Loucy (cell line): Measurements from ENCODE around the gene IFT52.

Experiments used
- EZH2phosphoT487 ChIP-seq: fragments of 200-600 bp; IDR thresholded peaks from 2 replicates; pipeline ENCODE4 v1.6.1; 2018; ENCODE audit warnings: antibody characterized with exemption, mild to moderate bottlenecking, moderate library complexity, borderline replicate concordance
- TF ChIP-seq, protein P1 (sequence below): fragments of 200-600 bp; sonication (generic); conservative IDR thresholded peaks from 2 replicates; pipeline ENCODE4 v1.5.1; 2014; ENCODE audit warnings: mild to moderate bottlenecking, antibody characterized with exemption, low read length

DNA sequence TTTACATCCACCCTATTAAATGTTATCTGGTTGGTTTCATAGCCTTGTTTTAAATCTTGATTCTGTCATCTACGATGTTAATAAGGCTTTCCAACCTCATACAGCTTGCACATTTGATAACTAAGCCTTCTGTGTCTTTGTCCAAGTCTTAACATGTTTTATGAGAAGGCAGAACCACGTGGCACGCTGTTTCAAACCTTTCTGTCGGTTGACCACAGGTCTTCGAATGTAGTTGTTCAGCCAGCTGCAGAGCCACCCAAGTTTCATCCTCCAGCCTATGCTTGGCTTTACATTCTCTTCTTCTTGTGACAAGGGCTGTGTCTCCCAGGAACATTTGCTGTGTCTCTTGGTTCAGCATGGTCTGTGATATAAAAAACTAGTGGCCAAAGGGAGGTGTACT, 47.6 kb upstream of the IFT52 start:
- TF ChIP-seq, protein P1, sequence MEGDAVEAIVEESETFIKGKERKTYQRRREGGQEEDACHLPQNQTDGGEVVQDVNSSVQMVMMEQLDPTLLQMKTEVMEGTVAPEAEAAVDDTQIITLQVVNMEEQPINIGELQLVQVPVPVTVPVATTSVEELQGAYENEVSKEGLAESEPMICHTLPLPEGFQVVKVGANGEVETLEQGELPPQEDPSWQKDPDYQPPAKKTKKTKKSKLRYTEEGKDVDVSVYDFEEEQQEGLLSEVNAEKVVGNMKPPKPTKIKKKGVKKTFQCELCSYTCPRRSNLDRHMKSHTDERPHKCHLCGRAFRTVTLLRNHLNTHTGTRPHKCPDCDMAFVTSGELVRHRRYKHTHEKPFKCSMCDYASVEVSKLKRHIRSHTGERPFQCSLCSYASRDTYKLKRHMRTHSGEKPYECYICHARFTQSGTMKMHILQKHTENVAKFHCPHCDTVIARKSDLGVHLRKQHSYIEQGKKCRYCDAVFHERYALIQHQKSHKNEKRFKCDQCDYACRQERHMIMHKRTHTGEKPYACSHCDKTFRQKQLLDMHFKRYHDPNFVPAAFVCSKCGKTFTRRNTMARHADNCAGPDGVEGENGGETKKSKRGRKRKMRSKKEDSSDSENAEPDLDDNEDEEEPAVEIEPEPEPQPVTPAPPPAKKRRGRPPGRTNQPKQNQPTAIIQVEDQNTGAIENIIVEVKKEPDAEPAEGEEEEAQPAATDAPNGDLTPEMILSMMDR: no peak
- no peak for TF ChIP-seq EZH2phosphoT487
